Measurements from ENCODE around the gene PROX2.

Gene PROX2

DNA sequence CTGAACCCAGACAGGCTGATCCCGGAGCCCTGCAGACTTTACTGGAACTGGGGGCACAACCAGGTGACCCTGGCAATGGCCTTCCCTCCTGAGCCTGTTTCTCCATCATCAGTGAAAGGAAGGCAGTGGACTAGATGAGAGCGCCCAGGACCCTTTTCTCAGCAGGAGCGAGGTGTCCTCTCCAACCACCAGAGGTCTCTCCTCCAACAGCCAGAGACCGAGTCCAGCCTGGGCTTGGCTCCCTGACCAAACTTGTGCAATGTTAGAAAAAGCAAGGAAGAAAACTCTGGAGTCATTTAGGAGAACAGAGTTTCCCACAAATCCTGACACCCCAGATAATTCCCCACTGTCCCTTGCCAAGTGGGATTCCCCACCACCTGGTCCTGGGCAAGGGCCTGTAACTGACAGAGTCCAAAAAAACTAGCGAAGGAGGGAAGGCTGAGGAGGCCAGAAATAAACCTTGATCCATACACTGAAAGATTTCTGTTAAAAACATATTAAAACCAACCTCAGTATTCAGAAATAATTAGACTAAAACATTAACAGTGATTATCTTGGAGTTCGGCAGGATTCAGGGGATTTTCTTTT is 38.1 kb upstream of the PROX2 start:
- H3K27ac ChIP-seq: peak overlapping the region in 1 of 2 donors; percentile 71
- TF ChIP-seq, protein P1, sequence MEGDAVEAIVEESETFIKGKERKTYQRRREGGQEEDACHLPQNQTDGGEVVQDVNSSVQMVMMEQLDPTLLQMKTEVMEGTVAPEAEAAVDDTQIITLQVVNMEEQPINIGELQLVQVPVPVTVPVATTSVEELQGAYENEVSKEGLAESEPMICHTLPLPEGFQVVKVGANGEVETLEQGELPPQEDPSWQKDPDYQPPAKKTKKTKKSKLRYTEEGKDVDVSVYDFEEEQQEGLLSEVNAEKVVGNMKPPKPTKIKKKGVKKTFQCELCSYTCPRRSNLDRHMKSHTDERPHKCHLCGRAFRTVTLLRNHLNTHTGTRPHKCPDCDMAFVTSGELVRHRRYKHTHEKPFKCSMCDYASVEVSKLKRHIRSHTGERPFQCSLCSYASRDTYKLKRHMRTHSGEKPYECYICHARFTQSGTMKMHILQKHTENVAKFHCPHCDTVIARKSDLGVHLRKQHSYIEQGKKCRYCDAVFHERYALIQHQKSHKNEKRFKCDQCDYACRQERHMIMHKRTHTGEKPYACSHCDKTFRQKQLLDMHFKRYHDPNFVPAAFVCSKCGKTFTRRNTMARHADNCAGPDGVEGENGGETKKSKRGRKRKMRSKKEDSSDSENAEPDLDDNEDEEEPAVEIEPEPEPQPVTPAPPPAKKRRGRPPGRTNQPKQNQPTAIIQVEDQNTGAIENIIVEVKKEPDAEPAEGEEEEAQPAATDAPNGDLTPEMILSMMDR (IDR thresholded peaks at IDR 0.05): peak; percentile 61
- peak; percentile 83 for DNase-seq (ENCODE audit: low spot score)
- no peak overlapping the region for H3K4me3 ChIP-seq

DNA sequence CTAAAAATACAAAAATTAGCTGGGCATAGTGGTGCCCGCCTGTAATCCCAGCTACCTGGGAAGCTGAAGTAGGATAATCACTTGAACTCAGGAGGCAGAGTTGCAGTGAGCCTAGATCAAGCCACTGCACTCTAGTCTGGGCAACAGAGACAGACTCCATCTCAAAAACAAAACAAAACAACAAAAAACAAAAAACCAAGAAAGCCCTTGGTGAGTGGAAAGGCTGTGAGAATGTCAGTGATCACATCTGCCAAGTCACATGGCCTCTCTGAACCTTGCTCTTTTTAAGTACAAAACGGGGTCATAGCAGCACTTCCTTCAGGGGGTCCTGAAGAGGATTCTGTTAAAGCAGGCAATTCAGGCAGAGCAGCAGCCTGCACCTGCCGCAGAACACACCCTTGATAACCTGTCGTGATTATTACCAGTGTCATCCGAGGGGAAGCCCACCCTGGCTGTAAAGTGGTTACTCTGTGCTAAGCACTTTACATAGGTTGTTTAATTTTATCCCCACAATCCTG is 37.5 kb upstream of the PROX2 start:
- no peak overlapping the region for H3K27ac ChIP-seq
- DNase-seq (ENCODE audit: low spot score): no peak
- TF ChIP-seq, protein P1 (IDR thresholded peaks at IDR 0.05): no peak
- H3K4me3 ChIP-seq: no peak overlapping the region

DNA sequence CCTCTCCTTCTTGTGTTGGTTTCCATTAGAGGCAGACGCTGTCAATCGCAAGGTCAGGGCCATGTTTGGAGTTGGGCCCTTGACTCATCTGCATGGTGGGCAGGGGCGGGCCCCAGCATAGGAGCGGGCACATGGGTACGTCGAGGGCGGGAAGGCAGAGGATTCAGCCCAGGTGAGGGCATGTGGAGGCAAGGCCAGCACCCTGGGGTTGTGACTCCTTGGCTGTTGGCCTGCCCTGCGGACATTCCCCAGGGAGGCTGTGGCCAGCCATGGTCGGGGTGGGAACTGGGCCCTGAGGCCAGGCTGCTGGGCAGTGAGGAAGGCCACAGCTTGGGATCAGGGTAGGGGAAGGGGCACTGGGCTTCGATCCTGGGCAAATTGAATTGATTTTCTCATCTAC is 36.9 kb upstream of the PROX2 start:
- Histone ChIP-seq H3K27ac (no peak overlapping the region), H3K4me3 (no peak overlapping the region)
- TF ChIP-seq, protein P1 (IDR thresholded peaks at IDR 0.05): no peak
- DNase-seq (ENCODE audit: low spot score): no peak

DNA sequence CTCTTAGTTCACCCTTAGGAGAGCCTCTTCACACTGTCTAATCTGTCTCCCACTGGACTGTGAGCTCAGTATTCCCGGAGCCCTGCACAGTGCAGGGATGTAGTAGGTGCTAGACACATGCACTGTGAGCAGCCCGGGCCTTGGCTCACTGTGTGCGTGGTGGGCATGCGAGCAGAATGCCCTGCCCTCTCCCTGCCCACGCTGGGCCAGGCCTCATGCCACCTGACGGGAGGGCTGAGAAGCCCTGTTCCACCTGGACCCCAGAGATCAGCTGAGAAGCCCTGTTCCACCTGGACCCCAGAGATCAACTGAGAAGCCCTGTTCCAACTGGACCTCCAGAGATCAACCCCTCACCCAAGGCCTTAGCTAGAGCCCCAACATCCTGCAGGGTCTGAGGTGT is 36.2 kb upstream of the PROX2 start:
- no peak for DNase-seq (ENCODE audit: low spot score)

DNA sequence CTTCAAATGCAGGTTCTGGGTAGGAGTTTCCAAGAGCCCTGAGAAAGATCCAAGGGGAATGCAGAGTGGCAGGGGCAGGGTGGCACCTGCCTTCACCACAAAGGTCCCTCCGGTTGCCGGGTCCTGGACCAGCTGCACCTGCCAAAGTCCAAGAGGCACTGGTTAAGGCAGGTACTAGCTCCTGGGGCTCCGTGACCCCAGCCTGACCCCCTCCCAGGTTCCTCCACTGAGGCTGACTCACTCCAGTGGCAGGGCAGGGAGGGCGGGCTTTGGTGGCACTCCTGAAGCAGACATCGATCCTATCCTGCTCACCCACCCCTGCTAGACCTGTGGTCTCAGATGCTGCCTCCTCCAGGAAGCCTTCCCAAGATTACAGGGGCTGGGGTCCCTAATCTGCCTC is 35.8 kb upstream of the PROX2 start:
- TF ChIP-seq, protein P1 (IDR thresholded peaks at IDR 0.05): no peak
- Histone ChIP-seq H3K4me3 (no peak overlapping the region), H3K27ac (no peak overlapping the region)
- DNase-seq (ENCODE audit: low spot score): no peak

More for the DNA sequence above, 36.2 kb upstream of the PROX2 start:
- TF ChIP-seq, protein P1 (IDR thresholded peaks at IDR 0.05): no peak
- H3K27ac ChIP-seq: no peak overlapping the region
- H3K4me3 ChIP-seq: no peak overlapping the region

DNA sequence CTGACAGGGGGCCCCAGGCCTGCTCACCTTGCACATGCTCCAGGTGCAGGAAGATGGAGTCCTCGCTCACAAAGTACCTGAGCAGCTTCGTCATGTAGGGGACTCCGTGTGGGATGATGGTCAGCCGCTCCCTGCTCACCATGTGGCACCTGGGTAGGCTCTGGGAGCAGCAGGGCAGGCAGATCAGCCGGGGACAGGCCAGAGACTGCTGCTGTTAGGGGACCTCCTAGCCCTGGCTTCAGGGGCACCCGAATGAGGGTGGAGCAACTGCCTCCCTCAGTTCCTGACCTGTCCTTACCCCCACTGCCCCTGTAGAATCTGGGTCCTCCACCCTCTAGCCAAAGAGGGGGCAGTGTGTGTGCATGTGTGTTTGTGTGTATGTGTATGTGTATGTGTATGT is 35.3 kb upstream of the PROX2 start:
- H3K27ac ChIP-seq: no peak overlapping the region
- TF ChIP-seq, protein P1 (IDR thresholded peaks at IDR 0.05): no peak
- no peak overlapping the region for H3K4me3 ChIP-seq
- DNase-seq (ENCODE audit: low spot score): no peak

DNA sequence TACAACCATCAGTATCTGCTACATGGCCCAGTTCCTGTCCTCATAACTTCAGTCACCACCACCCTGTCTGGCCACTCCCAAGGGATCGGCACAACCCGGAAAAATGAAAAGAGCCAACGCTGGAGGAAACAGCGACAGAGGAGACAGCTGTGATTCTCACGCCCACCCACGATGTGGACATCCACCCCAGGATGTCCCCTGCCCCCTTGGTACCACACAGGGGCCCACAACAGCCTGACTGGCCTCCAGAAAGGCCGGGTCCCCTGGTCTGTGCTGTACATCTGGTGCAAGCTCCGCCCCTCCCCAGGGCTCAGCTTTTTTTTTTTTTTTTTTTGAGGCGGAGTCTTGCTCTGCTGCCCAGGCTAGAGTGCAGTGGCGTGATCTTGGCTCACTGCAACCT is 34.6 kb upstream of the PROX2 start:
- Histone ChIP-seq H3K4me3 (no peak overlapping the region), H3K27ac (no peak overlapping the region)
- TF ChIP-seq, protein P1 (IDR thresholded peaks at IDR 0.05): no peak
- DNase-seq (ENCODE audit: low spot score): no peak
